B cell (primary cell): ENCODE data around the gene ATP1B4. TPM values are rescaled to one million over a fixed set of nuclear protein-coding genes. Genes with fewer than 3 reads are reported as not detected.

Experiments
- ATAC-seq: fragments of 200-7000 bp; cut with Tn5 transposase; one replicate; pipeline ENCODE4 v1.10.0; 2021; ENCODE audit warnings: low read depth, mild to moderate bottlenecking, moderate number of reproducible peaks, moderate library complexity
- CTCF ChIA-PET: fragments of 350-600 bp; sonication (Branson Sonifier 250); formaldehyde crosslinking; loops from one replicate; lab custom pipeline; 2021; ENCODE audit warnings: antibody characterized with exemption, inconsistent platforms; lab: Charles Lee
- POLR2A ChIA-PET: fragments of 350-600 bp; sonication (Branson Sonifier 250); formaldehyde crosslinking; loops from one replicate; lab custom pipeline; 2021; ENCODE audit warnings: antibody characterized with exemption; lab: Charles Lee
- DNase-seq: peaks from one replicate; pipeline ENCODE4 v3.0.0; 2013
- H2AFZ ChIP-seq: 2 replicates; pipeline ENCODE4 v1.6.1; 2012; ENCODE audit warnings: mild to moderate bottlenecking, low read depth, low read length; ENCODE audit not compliant: insufficient read depth, poor library complexity, severe bottlenecking
- H3K27ac ChIP-seq, 2 donors: 1 replicate in 1 of 2; 2 replicates in 1 of 2; pipeline ENCODE4 v1.5.1; 2012 to 2013; ENCODE audit warnings: low read length in 2 of 2, mild to moderate bottlenecking in 2 of 2, moderate library complexity in 1 of 2
- H3K27me3 ChIP-seq, 4 experiments: fragments of 200-600 bp in 1 of 4; sonication (generic) in 1 of 4; replicated peaks in 1 of 4; 1 replicate in 2 of 4; 2 replicates in 2 of 4; pipeline versions ENCODE4 v1.6.1 to v1.7.0; 2013 to 2016; ENCODE audit warnings: low read length in 3 of 4, mild to moderate bottlenecking in 2 of 4, mixed read lengths in 1 of 4, moderate library complexity in 1 of 4; ENCODE audit not compliant: insufficient read depth in 4 of 4, control insufficient read depth in 3 of 4; ENCODE audit errors: control extremely low read depth in 1 of 4
- H3K36me3 ChIP-seq, 2 experiments: replicated peaks in 1 of 2; 1 replicate in 1 of 2; 2 replicates in 1 of 2; pipeline versions ENCODE4 v1.6.1 to v1.7.1; 2013; ENCODE audit warnings: low read length in 1 of 2; ENCODE audit not compliant: insufficient read depth in 2 of 2, control insufficient read depth in 1 of 2; ENCODE audit errors: control extremely low read depth in 1 of 2, extremely low read depth in 1 of 2
- H3K4me1 ChIP-seq, 2 donors: fragments of 200-600 bp in 1 of 2; sonication (generic) in 1 of 2; 1 replicate in 1 of 2; 2 replicates in 1 of 2; pipeline versions ENCODE4 v1.5.1 to v1.6.1; 2013 to 2017; ENCODE audit warnings: low read length in 2 of 2; ENCODE audit not compliant: control insufficient read depth in 2 of 2, insufficient read depth in 2 of 2
- H3K4me2 ChIP-seq: replicated peaks from 2 replicates; pipeline ENCODE3; 2012; ENCODE audit warnings: mild to moderate bottlenecking, low read depth, low read length; ENCODE audit not compliant: poor library complexity, severe bottlenecking
- H3K4me3 ChIP-seq, 5 experiments: fragments of 200-600 bp in 1 of 5; sonication (generic) in 1 of 5; 1 replicate in 3 of 5; 2 replicates in 2 of 5; pipeline versions ENCODE4 v1.5.1 to v1.7.0; 2011 to 2016; ENCODE audit warnings: low read length in 4 of 5, mild to moderate bottlenecking in 4 of 5, low read depth in 2 of 5, control low read depth in 1 of 5, moderate library complexity in 1 of 5; ENCODE audit not compliant: insufficient read depth in 1 of 5; ENCODE audit errors: control extremely low read depth in 1 of 5, extremely low read depth in 1 of 5
- H3K79me2 ChIP-seq: fragments of 200-600 bp; sonication (generic); one replicate; pipeline ENCODE4 v1.6.0; 2016; ENCODE audit warnings: low read length; ENCODE audit not compliant: control insufficient read depth, insufficient read depth
- H3K9ac ChIP-seq: fragments of 200-600 bp; sonication (generic); 2 replicates; pipeline ENCODE4 v1.6.1; 2017; ENCODE audit warnings: mild to moderate bottlenecking, low read length, moderate library complexity
- H3K9me3 ChIP-seq, 3 donors: one replicate each; pipeline versions ENCODE4 v1.6.1 to v1.7.1; 2013; ENCODE audit warnings: low read length in 2 of 3; ENCODE audit not compliant: control insufficient read depth in 2 of 3, insufficient read depth in 1 of 3; ENCODE audit errors: control extremely low read depth in 1 of 3
- H4K20me1 ChIP-seq: 2 replicates; pipeline ENCODE4 v1.6.0; 2012; ENCODE audit warnings: mild to moderate bottlenecking, low read length; ENCODE audit not compliant: insufficient read depth, control insufficient read depth, poor library complexity, severe bottlenecking
- H3K27ac Mint-ChIP-seq: one replicate; pipeline ENCODE4 v1.8.0; 2021; ENCODE audit warnings: mixed read lengths
- H3K27me3 Mint-ChIP-seq: one replicate; pipeline ENCODE4 v1.8.0; 2021; ENCODE audit warnings: mixed read lengths
- H3K4me1 Mint-ChIP-seq: one replicate; pipeline ENCODE4 v1.8.0; 2021; ENCODE audit warnings: mixed read lengths
- H3K4me3 Mint-ChIP-seq: one replicate; pipeline ENCODE4 v1.8.0; 2021; ENCODE audit warnings: mixed read lengths
- H3K9me3 Mint-ChIP-seq: one replicate; pipeline ENCODE4 v1.8.0; 2022; ENCODE audit warnings: mixed read lengths; ENCODE audit not compliant: insufficient read depth
- EZH2 ChIP-seq: IDR thresholded peaks from 2 replicates; pipeline ENCODE4 v1.6.1; 2012; ENCODE audit warnings: borderline replicate concordance, low read depth, mild to moderate bottlenecking, moderate library complexity, low read length; ENCODE audit not compliant: insufficient read depth, poor library complexity, severe bottlenecking
- WGBS: methylation state at CpG from one replicate; pipeline ENCODE4 v1.1.5; 2013; ENCODE audit warnings: missing lambda C conversion rate; ENCODE audit not compliant: insufficient coverage; 5-methylcytosine and 5-hydroxymethylcytosine counted together
- intact Hi-C: fragments of 100-400 bp; cut with micrococcal nuclease; formaldehyde crosslinking; loops from one replicate; pipeline ENCODE4 v1.10.0; 2022
- polyA plus RNA-seq: library from polyadenylated mRNA; depleted of rRNA; stranded (reverse); fragments of >200 nt; gene quantifications from 2 replicates; pipeline ENCODE4 v1.2.3, GENCODE V29; 2012
- total RNA-seq, 2 donors: library from RNA; stranded (reverse); fragments of 120-200 nt in 1 of 2; gene quantifications; 1 replicate in 1 of 2; 2 replicates in 1 of 2; pipeline versions ENCODE4 v1.2.3 to v1.2.4, GENCODE V29; 2013 to 2022
- TF ChIP-seq, protein P1 (sequence below): fragments of 200-600 bp; IDR thresholded peaks from one replicate; pipeline ENCODE4 v1.8.0; 2022; ENCODE audit warnings: antibody characterized with exemption, mild to moderate bottlenecking

Gene ATP1B4
- total and polyA plus RNA-seq, 2 donors (not counting 1 experiment from before 2014, with no cell fraction given) = not detected

DNA sequence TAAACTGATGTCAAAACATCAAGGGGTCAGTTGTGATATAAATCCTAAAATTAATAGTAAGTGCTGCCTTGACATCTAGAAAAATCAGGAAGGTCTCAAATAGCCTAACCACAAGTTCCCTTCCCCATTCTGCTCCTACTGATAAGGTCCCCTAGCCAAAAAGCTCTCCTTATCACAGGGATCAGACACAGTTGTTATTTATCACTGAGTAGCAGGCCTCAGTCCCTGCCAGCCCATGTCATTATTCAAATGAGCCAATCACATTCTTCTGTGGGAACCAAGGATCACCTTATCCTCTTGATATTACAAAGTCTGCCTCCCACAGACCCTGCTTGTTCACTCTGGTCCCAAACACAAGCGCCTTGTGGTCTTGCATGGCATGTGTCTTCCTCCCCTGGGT is 27.3 kb upstream of the ATP1B4 start:
- Mint-ChIP-seq H3K4me1 (no peaks in the 10 kb centered on the region), H3K27ac (no peak overlapping the region), H3K9me3 (peaks cover 4% of the 10 kb centered on the region), H3K27me3 (peaks cover 9% of the 10 kb centered on the region), H3K4me3 (no peak overlapping the region)
- peaks cover 0 to 7% (median 6%) of the 10 kb centered on the region in 3 donors for H3K9me3 ChIP-seq
- H3K27ac ChIP-seq = no peak overlapping the region
- TF ChIP-seq, protein P1, sequence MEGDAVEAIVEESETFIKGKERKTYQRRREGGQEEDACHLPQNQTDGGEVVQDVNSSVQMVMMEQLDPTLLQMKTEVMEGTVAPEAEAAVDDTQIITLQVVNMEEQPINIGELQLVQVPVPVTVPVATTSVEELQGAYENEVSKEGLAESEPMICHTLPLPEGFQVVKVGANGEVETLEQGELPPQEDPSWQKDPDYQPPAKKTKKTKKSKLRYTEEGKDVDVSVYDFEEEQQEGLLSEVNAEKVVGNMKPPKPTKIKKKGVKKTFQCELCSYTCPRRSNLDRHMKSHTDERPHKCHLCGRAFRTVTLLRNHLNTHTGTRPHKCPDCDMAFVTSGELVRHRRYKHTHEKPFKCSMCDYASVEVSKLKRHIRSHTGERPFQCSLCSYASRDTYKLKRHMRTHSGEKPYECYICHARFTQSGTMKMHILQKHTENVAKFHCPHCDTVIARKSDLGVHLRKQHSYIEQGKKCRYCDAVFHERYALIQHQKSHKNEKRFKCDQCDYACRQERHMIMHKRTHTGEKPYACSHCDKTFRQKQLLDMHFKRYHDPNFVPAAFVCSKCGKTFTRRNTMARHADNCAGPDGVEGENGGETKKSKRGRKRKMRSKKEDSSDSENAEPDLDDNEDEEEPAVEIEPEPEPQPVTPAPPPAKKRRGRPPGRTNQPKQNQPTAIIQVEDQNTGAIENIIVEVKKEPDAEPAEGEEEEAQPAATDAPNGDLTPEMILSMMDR = no peak
- no peak for TF ChIP-seq EZH2
- H2AFZ ChIP-seq = no peak overlapping the region
- no peak overlapping the region for H3K4me2 ChIP-seq
- intact Hi-C loops = no loop called here
- H3K27me3 ChIP-seq = no peaks in the 10 kb centered on the region
- ChIA-PET CTCF (no interaction called here), POLR2A (no interaction called here)
- ATAC-seq (no peak), DNase-seq (no peak)
- no peaks in the 10 kb centered on the region for H4K20me1 ChIP-seq
- no peaks in the 10 kb centered on the region for H3K79me2 ChIP-seq
- WGBS = no CpG with 5 or more reads among the region's 1 CpG
- no peaks in the 10 kb centered on the region for H3K4me1 ChIP-seq
- no peak overlapping the region for H3K9ac ChIP-seq
- no peaks in the 10 kb centered on the region for H3K36me3 ChIP-seq
- H3K4me3 ChIP-seq = no peak overlapping the region

DNA sequence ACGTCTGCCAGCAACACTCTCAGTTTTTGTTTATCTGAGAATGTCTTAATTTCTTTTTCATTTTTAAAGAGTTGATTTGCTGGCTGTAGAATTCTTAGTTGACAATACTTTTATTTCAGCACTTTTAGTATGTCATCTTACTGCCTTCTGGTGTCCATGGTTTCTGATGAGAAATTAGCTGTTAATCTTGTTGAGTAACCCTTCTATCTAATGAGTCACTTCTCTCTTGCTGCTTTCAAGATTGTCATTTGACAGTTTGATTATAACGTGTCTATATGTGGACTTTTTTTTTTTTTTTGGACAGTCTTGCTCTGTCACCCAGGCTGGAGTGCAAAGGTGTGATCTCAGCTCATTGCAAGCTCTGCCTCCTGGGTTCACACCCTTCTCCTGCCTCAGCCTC is 26.6 kb upstream of the ATP1B4 start:
- ATAC-seq = no peak
- Histone ChIP-seq H3K27ac (no peak overlapping the region), H3K4me3 (no peak overlapping the region), H3K36me3 (no peaks in the 10 kb centered on the region), H3K79me2 (no peaks in the 10 kb centered on the region), H3K27me3 (no peaks in the 10 kb centered on the region), H3K4me2 (no peak overlapping the region), H3K4me1 (no peaks in the 10 kb centered on the region), H4K20me1 (no peaks in the 10 kb centered on the region), H3K9me3 (peaks cover 0 to 7% (median 6%) of the 10 kb centered on the region in 3 donors), H3K9ac (no peak overlapping the region), H2AFZ (no peak overlapping the region)
- POLR2A ChIA-PET = no interaction called here
- no peak for TF ChIP-seq EZH2
- TF ChIP-seq, protein P1 = no peak
- Mint-ChIP-seq H3K27ac (no peak overlapping the region), H3K4me1 (no peaks in the 10 kb centered on the region), H3K9me3 (peaks cover 4% of the 10 kb centered on the region), H3K27me3 (peaks cover 6% of the 10 kb centered on the region), H3K4me3 (no peak overlapping the region)
- intact Hi-C loops = no loop called here
- DNase-seq = no peak
- WGBS = no CpG with 5 or more reads among the region's 2 CpGs
- CTCF ChIA-PET = no interaction called here
